PC-3 (cell line): ENCODE results near the gene CEND1. TPM values are rescaled to one million over a fixed set of nuclear protein-coding genes. Genes with fewer than 3 reads are reported as not detected.

Source experiments
- ATAC-seq: fragments of 200-7000 bp; cut with Tn5 transposase; 2 replicates; pipeline ENCODE4 v1.9.1; 2020; ENCODE audit warnings: mild to moderate bottlenecking, moderate library complexity
- BruUV-seq: library from RNA; stranded (reverse); fragments of 400-500 nt; replicated peaks from 2 replicates; lab custom pipeline; 2021; lab: Mats Ljungman, UMichigan
- CTCF ChIA-PET: fragments of 300-600 bp; sonication (Branson Sonifier 250); formaldehyde crosslinking; loops from one replicate; lab custom pipeline; 2022; ENCODE audit warnings: antibody characterized with exemption; lab: Charles Lee
- POLR2A ChIA-PET: fragments of 300-600 bp; sonication (Branson Sonifier 250); formaldehyde crosslinking; loops from one replicate; lab custom pipeline; 2022; ENCODE audit warnings: antibody characterized with exemption; ENCODE audit not compliant: unreplicated experiment; lab: Charles Lee
- DNase-seq: peaks from one replicate; pipeline ENCODE4 v3.0.0-alpha.2; 2015
- H2AFZ ChIP-seq: fragments of 300-600 bp; sonication (generic); 2 replicates; pipeline ENCODE4 v1.6.0; 2016; ENCODE audit warnings: antibody characterized with exemption, low read length
- H3F3A ChIP-seq: fragments of 300-600 bp; sonication (generic); one replicate; pipeline ENCODE4 v1.6.0; 2017; ENCODE audit warnings: antibody characterized with exemption, low read length, control low read depth, mild to moderate bottlenecking; ENCODE audit not compliant: unreplicated experiment
- H3K27ac ChIP-seq: fragments of 300-600 bp; sonication (generic); 2 replicates; pipeline ENCODE4 v1.5.1; 2016; ENCODE audit warnings: mild to moderate bottlenecking, low read length
- H3K27me3 ChIP-seq: fragments of 300-600 bp; sonication (generic); 2 replicates; pipeline ENCODE4 v1.6.1; 2016; ENCODE audit warnings: low read length, mixed read lengths
- H3K36me3 ChIP-seq: fragments of 300-600 bp; sonication (generic); 2 replicates; pipeline ENCODE4 v1.6.1; 2016; ENCODE audit warnings: low read depth, mixed run types, low read length, mixed read lengths
- H3K4me1 ChIP-seq: fragments of 300-600 bp; sonication (generic); 2 replicates; pipeline ENCODE4 v1.5.1; 2016; ENCODE audit warnings: low read length; ENCODE audit not compliant: insufficient read depth
- H3K4me2 ChIP-seq: fragments of 300-600 bp; sonication (generic); 2 replicates; pipeline ENCODE4 v1.6.0; 2016; ENCODE audit warnings: low read length
- H3K4me3 ChIP-seq: fragments of 300-600 bp; sonication (generic); 2 replicates; pipeline ENCODE4 v1.5.1; 2016; ENCODE audit warnings: mild to moderate bottlenecking, low read length, mixed read lengths
- H3K79me2 ChIP-seq: fragments of 300-600 bp; sonication (generic); 2 replicates; pipeline ENCODE4 v1.6.1; 2017; ENCODE audit warnings: low read length, mixed read lengths
- H3K9ac ChIP-seq: fragments of 300-600 bp; sonication (generic); 2 replicates; pipeline ENCODE4 v1.6.0; 2016; ENCODE audit warnings: mild to moderate bottlenecking, low read length
- H3K9me2 ChIP-seq: fragments of 300-600 bp; sonication (generic); replicated peaks from 2 replicates; pipeline ENCODE4 v1.6.1; 2016; ENCODE audit warnings: mixed run types, low read length, mixed read lengths
- H3K9me3 ChIP-seq: fragments of 300-600 bp; sonication (generic); 2 replicates; pipeline ENCODE4 v1.6.1; 2016; ENCODE audit warnings: low read length, mixed read lengths
- H4K20me1 ChIP-seq: fragments of 300-600 bp; sonication (generic); 2 replicates; pipeline ENCODE4 v1.6.1; 2016; ENCODE audit warnings: low read length, mixed read lengths
- CTCF ChIP-seq: fragments of 300-600 bp; sonication (generic); conservative IDR thresholded peaks from 2 replicates; pipeline ENCODE4 v1.5.1; 2017; ENCODE audit warnings: antibody characterized with exemption, low read depth, mild to moderate bottlenecking, low read length
- EZH2 ChIP-seq: fragments of 300-600 bp; sonication (generic); IDR thresholded peaks from one replicate; pipeline ENCODE4 v1.6.1; 2017; ENCODE audit warnings: antibody characterized with exemption, mild to moderate bottlenecking, low read length; ENCODE audit not compliant: unreplicated experiment
- EZH2phosphoT487 ChIP-seq: fragments of 300-600 bp; sonication (generic); IDR thresholded peaks from 2 replicates; pipeline ENCODE4 v1.6.1; 2018; ENCODE audit warnings: mild to moderate bottlenecking, antibody characterized with exemption, low read length, borderline replicate concordance
- intact Hi-C: fragments of 100-400 bp; cut with micrococcal nuclease; formaldehyde crosslinking; loops from 2 replicates; pipeline ENCODE4 v1.9.0; 2023
- total RNA-seq: library from RNA; depleted of rRNA; stranded (reverse); fragments of >200 nt; gene quantifications from 2 replicates; pipeline ENCODE4 v1.2.3, GENCODE V29; 2014

Gene CEND1
- total RNA-seq, 1 experiment from 2014 or later: not detected

GRCh38 chr11:834371-835316 lies 44.8 kb upstream of the CEND1 start:
- peak; percentile 94 for DNase-seq
- H4K20me1 ChIP-seq: peaks cover 16% of the 10 kb centered on the region
- ChIA-PET POLR2A (interaction anchor here (0.6 to 2.1 kb wide), 4 partner anchors 9 to 59 kb away, joined by 4 to 16 read pairs (median 13); partner anchors contain the start of genes PNPLA2 and TSPAN4), CTCF (interaction anchor here (0.5 to 1.0 kb wide), 3 partner anchors 24 to 94 kb away, joined by 3 to 10 read pairs (median 3); no protein-coding TSS in a partner anchor)
- H3F3A ChIP-seq: peaks cover 9% of the 10 kb centered on the region
- H3K27me3 ChIP-seq: no peaks in the 10 kb centered on the region
- peak overlapping the region; percentile 94 for H3K9ac ChIP-seq
- H3K9me2 ChIP-seq: no peaks in the 10 kb centered on the region
- H3K4me2 ChIP-seq: peak overlapping the region; percentile 99
- peak overlapping the region; percentile 73 for H3K4me3 ChIP-seq
- TF ChIP-seq CTCF (0 out of 2 replicates have a peak, but pooled peaks have one; percentile 13), EZH2 (no peak)
- BruUV-seq: TSS peak; percentile 65
- peak overlapping the region; percentile 91 for H3K27ac ChIP-seq
- H3K36me3 ChIP-seq: peaks cover 34% of the 10 kb centered on the region
- intact Hi-C loops: no loop called here
- H2AFZ ChIP-seq: no peak overlapping the region
- H3K9me3 ChIP-seq: no peaks in the 10 kb centered on the region
- ATAC-seq: peak; percentile 62
- H3K79me2 ChIP-seq: peaks cover 58% of the 10 kb centered on the region
- peaks cover 24% of the 10 kb centered on the region for H3K4me1 ChIP-seq

- DNase-seq (peak; percentile 18), ATAC-seq (no peak)
- Histone ChIP-seq H3K27me3 (no peaks in the 10 kb centered on the region), H3F3A (peaks cover 1% of the 10 kb centered on the region), H3K27ac (peak overlapping the region; percentile 91), H3K4me2 (peak overlapping the region; percentile 99), H3K79me2 (peaks cover 56% of the 10 kb centered on the region), H3K9me2 (no peaks in the 10 kb centered on the region), H3K9ac (peak overlapping the region; percentile 94), H4K20me1 (peaks cover 8% of the 10 kb centered on the region), H3K36me3 (peaks cover 27% of the 10 kb centered on the region), H3K4me3 (peak overlapping the region; percentile 73), H2AFZ (no peak overlapping the region), H3K4me1 (peaks cover 24% of the 10 kb centered on the region), H3K9me3 (no peaks in the 10 kb centered on the region)
- no TSS peak for BruUV-seq
- TF ChIP-seq EZH2 (no peak), CTCF (no peak), EZH2phosphoT487 (no peak)
- intact Hi-C loops: no loop called here
- ChIA-PET CTCF (no interaction called here), POLR2A (interaction anchor here (0.6 to 2.1 kb wide), 3 partner anchors 10 to 58 kb away, joined by 12 to 16 read pairs (median 14); partner anchors contain the start of genes PNPLA2 and TSPAN4)
These were observed 44.0 kb upstream of the CEND1 start for GRCh38 chr11:833849-834311.
